Heart left ventricle (tissue), 13 donors: ENCODE results near the gene AFF3.

Source experiments
- POLR2A ChIP-seq, 2 donors: fragments of 450-650 bp; IDR thresholded peaks; one replicate each; pipeline ENCODE4 v1.6.1; 2017; ENCODE audit warnings: antibody characterized with exemption in 2 of 2, mild to moderate bottlenecking in 2 of 2, moderate library complexity in 2 of 2
- TF ChIP-seq, protein P1 (sequence below), 12 donors: fragments of 200-600 bp; sonication (generic) in 4 of 12; IDR thresholded peaks; one replicate each; pipeline versions ENCODE4 v1.5.0 to v1.8.0; 2018 to 2022; ENCODE audit warnings: antibody characterized with exemption in 12 of 12, mild to moderate bottlenecking in 5 of 12
- donor health status: ischemic (EF 13 %, LVEDD 7.1; RV severe dilation, severe dysfunction).
- donor health status: DM: no; HTN: yes; CAD: no.
- donor health status: DM: no; HTN: no; CAD: no.
- donor health status: ischemic (EF 25% LVEDD 6.9; RV normal size, moderate dysfunction).
- donor health status: ischemic (EF 25% LVEDD 5.7; RV mildly dilated, moderate dysfunction).
- donor health status: ischemic (EF 35%, LVEDD 5.7; RV mildly dilated, moderate dysfunction).
- donor health status: nonischemic (EF 11% LVEDD 7.7; RV severe dilation, severe dysfunction).
- donor health status: DM: yes; HTN: yes; CAD: no.
- donor health status: PGD.
- donor health status: ischemic (EF 29% LVEDD 5.4; RV normal size, mild dysfunction).
- donor health status: nonischemic (EF 23%, LVEDD 6.1; RV moderate dilation, normal function).

GRCh38 chr2:99960291-99960690, 182.1 kb downstream of the AFF3 start:
- TF ChIP-seq, protein P1, sequence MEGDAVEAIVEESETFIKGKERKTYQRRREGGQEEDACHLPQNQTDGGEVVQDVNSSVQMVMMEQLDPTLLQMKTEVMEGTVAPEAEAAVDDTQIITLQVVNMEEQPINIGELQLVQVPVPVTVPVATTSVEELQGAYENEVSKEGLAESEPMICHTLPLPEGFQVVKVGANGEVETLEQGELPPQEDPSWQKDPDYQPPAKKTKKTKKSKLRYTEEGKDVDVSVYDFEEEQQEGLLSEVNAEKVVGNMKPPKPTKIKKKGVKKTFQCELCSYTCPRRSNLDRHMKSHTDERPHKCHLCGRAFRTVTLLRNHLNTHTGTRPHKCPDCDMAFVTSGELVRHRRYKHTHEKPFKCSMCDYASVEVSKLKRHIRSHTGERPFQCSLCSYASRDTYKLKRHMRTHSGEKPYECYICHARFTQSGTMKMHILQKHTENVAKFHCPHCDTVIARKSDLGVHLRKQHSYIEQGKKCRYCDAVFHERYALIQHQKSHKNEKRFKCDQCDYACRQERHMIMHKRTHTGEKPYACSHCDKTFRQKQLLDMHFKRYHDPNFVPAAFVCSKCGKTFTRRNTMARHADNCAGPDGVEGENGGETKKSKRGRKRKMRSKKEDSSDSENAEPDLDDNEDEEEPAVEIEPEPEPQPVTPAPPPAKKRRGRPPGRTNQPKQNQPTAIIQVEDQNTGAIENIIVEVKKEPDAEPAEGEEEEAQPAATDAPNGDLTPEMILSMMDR (IDR thresholded peaks at IDR 0.05), result no peak
- no peak for TF ChIP-seq POLR2A (IDR thresholded peaks at IDR 0.05)
